ENCODE results near the gene SMARCA2.

DNA sequence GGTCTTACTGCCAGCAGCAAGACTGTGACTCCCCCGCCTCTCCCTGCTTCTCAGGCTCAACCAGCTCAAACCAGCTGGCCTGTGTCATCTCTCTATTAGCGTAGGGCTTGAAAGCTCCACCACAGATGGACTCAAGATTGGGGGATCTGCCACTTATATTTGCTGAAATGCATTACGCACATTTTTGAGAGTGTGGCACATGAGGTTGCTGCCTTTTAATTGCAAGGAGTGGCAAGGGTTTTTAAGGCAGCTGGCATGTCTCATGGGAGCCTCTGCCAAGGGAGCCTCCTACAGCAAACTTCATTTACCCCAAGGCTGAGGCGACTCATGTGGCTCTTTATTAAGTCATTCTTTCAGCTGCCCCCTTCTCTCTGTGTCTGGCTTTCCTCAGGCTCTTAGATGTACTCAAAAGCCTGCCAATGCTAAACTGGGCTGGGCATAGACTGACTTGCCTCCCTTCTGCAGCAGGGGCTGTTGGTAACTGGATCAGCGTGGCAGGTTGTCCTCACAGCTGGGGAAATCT, 219.3 kb downstream of the SMARCA2 start:
- TF ChIP-seq, protein P1, sequence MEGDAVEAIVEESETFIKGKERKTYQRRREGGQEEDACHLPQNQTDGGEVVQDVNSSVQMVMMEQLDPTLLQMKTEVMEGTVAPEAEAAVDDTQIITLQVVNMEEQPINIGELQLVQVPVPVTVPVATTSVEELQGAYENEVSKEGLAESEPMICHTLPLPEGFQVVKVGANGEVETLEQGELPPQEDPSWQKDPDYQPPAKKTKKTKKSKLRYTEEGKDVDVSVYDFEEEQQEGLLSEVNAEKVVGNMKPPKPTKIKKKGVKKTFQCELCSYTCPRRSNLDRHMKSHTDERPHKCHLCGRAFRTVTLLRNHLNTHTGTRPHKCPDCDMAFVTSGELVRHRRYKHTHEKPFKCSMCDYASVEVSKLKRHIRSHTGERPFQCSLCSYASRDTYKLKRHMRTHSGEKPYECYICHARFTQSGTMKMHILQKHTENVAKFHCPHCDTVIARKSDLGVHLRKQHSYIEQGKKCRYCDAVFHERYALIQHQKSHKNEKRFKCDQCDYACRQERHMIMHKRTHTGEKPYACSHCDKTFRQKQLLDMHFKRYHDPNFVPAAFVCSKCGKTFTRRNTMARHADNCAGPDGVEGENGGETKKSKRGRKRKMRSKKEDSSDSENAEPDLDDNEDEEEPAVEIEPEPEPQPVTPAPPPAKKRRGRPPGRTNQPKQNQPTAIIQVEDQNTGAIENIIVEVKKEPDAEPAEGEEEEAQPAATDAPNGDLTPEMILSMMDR (IDR thresholded peaks at IDR 0.05), result no peak
- TF ChIP-seq POLR2A (IDR thresholded peaks at IDR 0.05), result no peak

Data from thyroid gland (tissue), 4 donors.